Measurements from ENCODE around the gene CD68.
A peak's percentile ranks its signal among the peaks of the same experiment; 100 is the strongest.
"Not testable (repeated sequence)": the region's sequence is repeated elsewhere in the genome, so short reads cannot be mapped to it uniquely, and the experiment has no call there.

The CD68 gene

DNA sequence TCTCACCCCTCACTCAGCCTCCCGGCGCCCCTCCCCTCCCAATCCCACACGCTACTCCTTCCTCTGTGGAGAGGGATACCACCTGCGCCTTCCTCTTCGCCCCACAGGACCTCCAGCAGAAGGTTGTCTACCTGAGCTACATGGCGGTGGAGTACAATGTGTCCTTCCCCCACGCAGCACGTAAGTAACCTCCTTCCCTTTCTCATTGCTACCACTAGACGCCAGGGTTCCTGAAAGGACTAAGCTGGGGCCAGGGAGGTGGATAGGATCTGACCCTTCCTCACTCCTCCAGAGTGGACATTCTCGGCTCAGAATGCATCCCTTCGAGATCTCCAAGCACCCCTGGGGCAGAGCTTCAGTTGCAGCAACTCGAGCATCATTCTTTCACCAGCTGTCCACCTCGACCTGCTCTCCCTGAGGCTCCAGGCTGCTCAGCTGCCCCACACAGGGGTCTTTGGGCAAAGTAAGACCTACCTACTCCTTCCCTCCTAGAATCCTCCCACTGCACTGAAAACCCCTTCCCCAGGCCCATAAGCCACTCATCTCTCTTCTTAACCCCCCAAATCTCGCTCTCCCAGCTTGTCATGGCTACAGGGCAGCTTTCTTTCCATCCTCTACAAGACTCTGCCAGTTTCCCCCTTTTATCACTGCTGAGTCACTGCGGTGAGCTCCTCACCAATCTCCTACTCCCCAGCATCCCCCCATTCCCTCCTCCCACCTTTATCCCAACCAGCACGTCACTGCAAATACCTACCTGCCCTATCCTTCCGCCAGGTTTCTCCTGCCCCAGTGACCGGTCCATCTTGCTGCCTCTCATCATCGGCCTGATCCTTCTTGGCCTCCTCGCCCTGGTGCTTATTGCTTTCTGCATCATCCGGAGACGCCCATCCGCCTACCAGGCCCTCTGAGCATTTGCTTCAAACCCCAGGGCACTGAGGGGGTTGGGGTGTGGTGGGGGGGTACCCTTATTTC is 1.5 kb downstream of the CD68 start:
- no peak for DNase-seq (ENCODE audit: low read depth)

DNA sequence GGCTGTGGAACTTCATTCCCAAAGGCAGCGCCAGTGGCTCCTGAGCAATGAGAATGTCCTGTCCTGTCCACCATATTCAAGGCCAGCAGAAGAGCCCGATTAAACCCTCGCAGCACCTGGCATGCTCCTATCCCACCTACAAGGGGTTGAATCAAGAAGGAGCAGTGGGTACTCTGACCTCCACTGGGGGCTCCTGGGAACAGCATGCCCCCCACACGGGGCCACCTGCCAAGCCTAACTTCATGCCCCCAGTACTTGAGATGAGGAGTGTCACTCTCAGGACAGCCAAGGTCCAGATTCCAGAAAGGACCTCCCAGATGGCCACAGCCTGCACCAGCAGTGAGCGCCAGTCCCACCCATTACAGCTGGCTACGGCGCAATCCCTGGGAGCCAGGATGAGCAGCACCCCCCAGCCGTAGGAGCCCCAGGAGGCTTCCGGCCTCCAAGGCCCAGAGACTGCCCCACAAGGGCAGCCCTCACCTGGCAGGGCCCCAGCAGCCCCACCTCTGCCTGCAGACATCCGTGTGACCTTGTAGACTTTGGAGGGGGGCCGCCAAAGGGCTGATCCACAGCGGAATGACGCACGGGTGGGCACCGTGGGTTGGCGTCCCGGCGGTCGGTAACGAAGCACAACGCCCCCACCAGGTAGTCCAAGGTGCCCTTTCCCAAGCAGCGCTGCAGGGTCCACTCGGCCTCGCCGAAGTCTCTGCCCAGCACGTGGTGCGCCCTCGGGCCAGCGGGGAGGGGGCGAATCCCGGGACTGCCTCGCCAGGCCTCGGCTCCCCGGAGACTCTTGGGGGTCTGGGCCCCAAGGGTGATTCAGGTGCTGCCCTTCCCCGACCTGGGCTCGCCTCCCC is 3.2 kb downstream of the CD68 start:
- no peak for DNase-seq (ENCODE audit: low read depth)

DNA sequence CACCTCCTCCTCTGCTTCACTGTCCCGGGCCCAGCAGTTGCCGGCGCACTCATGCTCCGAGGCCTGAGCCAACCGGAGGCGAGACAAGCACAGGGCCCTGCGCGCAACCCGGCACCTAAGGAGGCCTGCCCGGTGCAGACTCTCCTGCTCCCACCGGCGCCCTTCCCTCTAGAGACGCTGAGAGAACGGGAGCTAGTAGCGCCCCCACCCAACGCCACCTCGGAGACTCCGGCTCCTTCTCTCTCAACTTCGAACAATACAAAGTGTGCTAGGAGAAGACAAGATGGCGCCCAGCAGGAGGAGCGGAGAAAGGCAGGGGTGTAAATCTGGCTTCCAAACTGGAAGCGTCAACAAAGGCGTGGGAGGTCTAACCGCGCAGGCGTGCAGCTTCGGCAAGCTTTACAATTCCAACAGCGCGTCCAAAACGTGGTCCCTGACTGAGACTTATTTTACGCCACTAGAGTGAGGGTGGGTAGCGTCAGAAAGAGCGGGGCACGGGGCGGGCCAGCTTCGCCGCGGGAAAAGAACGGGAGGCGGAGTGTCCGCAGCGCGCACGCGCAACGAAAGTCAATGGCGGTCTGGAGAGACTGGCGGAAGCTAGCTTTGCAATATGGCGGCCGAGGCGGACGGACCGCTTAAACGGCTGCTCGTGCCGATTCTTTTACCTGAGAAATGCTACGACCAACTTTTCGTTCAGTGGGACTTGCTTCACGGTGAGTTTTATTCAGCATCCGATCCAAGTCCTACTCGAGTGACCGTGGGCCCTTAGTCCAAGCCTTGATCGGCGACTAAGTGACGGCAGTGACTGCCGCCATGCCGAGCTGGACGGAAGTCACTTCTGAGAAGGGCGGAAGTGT is 4.0 kb downstream of the CD68 start, which contains the start of gene MPDU1:
Gene MPDU1, plus strand, starts transcription at position 600 of the 857 bp plus-strand sequence. Its CDS starts 11 bp downstream, at position 611.
- DNase-seq (ENCODE audit: low read depth): peak; percentile 93

DNA sequence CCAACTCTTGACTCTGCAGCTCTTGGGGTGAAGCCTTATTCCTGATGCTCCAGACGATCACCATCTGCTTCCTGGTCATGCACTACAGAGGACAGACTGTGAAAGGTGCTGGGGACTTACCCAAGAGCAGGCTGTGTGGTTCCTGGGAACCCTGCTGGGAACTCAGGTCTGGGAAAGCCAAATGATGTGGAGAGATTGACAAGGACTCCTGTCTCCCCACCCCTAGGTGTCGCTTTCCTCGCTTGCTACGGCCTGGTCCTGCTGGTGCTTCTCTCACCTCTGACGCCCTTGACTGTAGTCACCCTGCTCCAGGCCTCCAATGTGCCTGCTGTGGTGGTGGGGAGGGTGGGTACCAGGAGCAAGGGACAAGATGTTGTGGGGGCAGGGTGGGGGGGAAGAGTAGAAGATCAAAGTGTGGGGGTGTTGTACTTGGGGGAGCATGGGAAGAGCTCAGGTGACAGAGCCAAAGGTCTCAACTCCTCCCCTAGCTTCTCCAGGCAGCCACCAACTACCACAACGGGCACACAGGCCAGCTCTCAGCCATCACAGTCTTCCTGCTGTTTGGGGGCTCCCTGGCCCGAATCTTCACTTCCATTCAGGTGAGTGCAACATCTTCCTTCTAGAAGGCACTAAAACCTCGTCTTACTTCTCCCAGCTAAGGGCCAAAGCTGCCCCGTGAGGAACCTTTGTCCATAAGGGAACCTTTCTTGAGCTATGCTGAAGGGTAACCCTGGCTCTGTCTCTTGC is 7.4 kb downstream of the CD68 start:
- no peak for DNase-seq (ENCODE audit: low read depth)

DNA sequence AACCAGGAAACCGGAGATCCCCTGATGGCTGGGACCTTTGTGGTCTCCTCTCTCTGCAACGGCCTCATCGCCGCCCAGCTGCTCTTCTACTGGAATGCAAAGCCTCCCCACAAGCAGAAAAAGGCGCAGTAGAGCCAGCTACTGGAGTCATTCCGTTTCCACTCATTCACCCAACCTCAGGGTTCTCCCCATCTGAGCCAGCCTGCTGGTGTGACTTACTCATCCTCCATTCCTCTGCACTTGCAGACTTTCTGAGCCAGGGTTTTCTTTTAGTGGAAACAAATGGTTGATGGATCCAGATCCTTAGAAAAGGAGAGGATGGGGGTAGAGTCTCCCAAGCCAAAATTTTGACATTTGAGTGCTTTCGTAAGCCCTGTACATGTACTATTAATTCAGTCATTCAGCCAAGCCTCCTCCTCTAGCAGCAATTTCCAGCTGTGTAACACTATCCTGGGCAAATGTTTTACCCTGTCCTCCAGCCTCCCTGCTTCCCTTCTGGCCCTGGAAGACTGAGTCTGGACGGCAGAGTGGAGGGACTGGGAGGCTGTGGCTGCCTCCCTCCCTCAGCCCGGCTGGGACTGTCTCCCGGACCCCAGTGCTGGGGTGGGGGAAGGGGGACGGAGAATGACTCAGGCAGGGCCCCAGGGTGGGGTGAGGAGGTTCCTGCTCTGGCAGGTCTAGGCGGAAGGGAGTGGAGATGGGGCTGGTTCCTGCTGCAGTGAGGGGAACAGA is 8.1 kb downstream of the CD68 start:
- DNase-seq (ENCODE audit: low read depth): no peak

GRCh38 chr17:7588553-7589203 is 9.2 kb downstream of the CD68 start:
- no peak for DNase-seq (ENCODE audit: low read depth)

GRCh38 chr17:7589204-7589868 is 9.9 kb downstream of the CD68 start:
- peak; percentile 49 for DNase-seq (ENCODE audit: low read depth)

DNA sequence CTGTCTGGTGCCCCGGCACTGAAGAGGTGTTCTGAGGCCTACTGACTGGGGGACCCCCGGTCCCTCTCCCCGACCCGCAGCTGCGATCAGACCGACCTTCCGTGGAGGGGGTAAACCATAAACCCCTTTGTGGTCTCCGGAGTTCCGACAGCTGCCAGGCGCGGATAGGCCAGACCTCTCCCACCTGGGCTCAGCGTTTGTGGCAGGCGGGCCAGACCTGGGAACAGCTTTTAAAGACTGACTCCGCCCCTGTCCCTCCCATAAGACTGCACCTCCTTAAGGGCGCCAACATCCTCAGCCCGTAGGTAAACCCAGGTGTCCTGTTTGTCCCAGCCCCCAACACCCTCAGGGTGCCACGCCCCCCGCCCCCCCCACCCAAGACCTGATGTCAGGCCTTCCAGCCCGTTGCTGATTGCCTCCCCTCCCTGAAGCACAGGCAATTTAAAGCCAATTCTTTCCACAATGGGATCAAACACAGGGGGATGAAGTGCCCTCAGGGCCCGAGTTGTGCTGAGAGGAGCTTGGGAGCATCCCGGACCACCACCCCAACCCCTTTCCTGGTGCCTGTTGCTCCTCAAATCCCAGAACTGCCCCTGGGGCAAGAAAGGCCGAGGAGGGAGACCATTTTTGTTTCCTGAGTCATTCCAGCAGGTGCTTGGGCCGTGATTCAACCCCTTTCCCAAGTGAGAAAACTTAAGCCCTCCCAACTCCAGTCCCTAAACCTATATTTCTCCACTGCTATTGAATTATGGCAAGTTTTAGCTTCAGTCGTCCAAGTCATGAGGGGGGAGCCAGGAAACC is 10.7 kb downstream of the CD68 start, which contains the start of gene SOX15:
Gene SOX15, minus strand, starts transcription at position 204 of the 801 bp plus-strand sequence. CDS start 418 bp downstream, outside the sequence.
- no peak for DNase-seq (ENCODE audit: low read depth)

- no peak for DNase-seq (ENCODE audit: low read depth)
Observed at GRCh38 chr17:7590743-7591142, 11.3 kb downstream of the CD68 start.

DNA sequence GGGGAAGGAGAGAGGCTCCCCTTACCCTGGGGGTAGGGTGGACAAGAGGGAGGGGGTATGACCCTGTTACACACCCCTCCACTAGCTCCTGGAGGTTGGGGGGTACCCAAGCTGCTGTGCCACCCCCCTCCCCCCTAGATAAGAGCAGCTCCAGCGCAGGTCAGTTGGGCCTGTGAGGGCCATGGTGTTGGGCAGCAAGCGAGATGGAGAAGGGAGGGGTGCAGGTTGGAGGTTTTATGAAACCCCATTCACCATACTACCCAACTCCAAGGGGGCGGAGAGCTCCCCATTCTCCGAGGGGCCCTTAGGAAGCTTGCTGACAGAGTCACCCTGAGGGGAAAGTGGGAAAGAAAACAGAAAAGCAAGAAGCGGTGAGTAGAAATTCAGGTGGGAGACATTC is 12.2 kb downstream of the CD68 start:
- no peak for DNase-seq (ENCODE audit: low read depth)

- no peak for DNase-seq (ENCODE audit: low read depth)
Observed at GRCh38 chr17:7592422-7593021, 13.1 kb downstream of the CD68 start.

DNA sequence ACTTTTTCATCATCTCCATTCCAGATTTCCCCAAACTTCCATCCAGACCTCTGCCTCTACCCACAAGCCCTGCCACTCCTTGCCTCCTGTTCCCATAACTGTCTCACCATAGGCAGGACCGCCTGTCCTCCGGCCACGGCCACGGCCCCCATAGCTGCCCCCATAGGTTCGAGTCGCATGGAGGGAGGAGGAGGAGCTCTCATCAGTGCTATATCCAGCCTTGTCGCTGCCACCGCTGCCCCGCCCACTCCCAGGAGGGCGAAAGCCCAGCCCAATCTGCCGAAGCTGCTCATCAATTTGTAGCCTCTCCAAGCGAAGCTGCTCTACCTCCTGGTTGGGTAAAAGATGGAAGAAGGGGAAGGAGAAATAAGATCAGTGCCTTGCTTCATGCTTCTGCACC is 13.9 kb downstream of the CD68 start:
- no peak for DNase-seq (ENCODE audit: low read depth)

DNA sequence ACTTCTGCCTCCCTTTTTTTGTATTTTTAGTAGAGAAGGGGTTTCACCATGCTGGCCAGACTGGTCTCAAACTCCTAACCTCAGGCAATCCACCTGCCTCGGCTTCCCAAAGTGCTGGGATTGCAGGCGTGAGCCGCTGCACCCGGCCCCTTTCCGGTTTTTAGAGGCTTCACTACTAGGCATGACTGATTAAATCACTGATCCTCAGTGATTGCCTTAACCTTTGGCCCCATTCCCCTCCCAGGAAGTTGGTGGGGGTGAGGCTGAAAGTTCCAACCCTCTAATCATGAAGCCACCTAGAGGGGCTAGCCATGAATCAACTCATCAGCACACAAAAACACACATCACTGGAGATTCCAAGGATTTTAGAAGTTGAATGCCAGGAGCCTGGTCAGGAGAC is 18.1 kb downstream of the CD68 start:
- DNase-seq (ENCODE audit: low read depth): not testable (repeated sequence)

- DNase-seq (ENCODE audit: low read depth): no peak
Observed at GRCh38 chr17:7606280-7606679, 26.8 kb downstream of the CD68 start.

DNA sequence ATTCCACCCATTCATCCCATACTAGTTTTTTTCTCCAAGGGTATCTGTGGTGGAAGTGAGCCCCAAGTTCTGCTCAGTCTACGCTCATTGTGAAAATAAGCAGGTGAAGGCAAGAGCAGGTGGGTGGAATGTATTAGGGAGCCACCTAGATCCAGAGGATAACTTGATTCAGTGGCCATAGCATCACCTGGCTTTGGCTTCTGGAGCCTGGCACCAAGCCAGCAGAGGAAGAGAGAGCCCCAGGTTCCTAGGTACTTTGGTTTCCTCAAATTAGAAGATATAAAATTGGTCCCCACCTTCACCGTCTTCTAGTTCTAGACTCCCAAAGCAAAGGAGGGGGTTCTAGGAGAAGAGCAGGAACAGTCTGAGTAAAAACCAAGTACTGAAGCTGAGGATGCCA is 31.2 kb downstream of the CD68 start:
- DNase-seq (ENCODE audit: low read depth): no peak

DNA sequence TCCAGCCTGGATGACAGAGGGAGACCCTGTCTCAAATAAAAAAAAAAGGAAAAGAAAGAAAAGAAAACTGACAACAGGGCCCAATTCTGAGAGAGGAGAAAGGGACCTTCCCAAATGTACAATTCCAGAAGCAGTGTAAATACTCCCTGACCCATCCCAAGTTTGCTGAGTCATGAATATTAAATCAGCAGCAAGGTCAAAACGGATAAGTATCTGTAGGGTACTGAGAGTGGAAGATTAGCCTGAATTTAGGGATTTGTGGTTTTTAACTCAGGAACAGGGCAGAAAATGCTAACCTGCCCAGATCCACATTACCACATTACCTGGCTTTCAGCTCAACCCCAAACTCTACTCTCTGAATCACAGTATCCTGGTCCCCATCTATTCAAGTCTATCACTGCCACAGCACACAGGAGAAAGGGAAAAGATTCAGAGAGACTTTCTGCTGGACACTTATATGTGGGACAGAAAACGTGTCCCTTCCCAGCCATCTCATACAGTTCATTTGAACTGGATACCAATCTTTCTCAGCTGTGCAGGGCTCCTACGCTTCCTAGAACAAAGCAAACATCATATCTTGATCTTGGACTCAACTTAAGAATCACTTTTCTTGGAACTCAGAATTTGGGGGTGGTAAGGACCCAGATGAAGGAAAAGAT is 32.3 kb downstream of the CD68 start:
- DNase-seq (ENCODE audit: low read depth): no peak

- no peak for DNase-seq (ENCODE audit: low read depth)
Observed at GRCh38 chr17:7612294-7612640, 32.8 kb downstream of the CD68 start.

Data from stimulated activated CD8-positive, alpha-beta memory T cell treated with anti-CD3 and anti-CD28 coated beads, Interleukin-4, amount 100 ng/mL, for 24 hours (primary cell).